RWPE1 (cell line): ENCODE data around the gene TMPRSS9.

Experiments used
- CTCF ChIA-PET: fragments of 350-600 bp; sonication (Branson Sonifier 250); formaldehyde crosslinking; extraction: SDS; loops from one replicate; lab custom pipeline; 2021; lab: Yijun Ruan, JAX
- POLR2A ChIA-PET: fragments of 400-600 bp; formaldehyde crosslinking; extraction: SDS; loops from one replicate; lab custom pipeline; 2020; ENCODE audit warnings: antibody characterized with exemption; ENCODE audit not compliant: low non-redundant PET; lab: Yijun Ruan, JAX
- DNase-seq: peaks from one replicate; pipeline ENCODE4 v3.0.0; 2012; ENCODE audit warnings: low spot score
- H3K27ac ChIP-seq: fragments of 450-650 bp; 2 replicates; pipeline ENCODE4 v1.5.1; 2017
- CTCF ChIP-seq: fragments of 450-650 bp; conservative IDR thresholded peaks from 2 replicates; pipeline ENCODE4 v1.5.1; 2017; ENCODE audit warnings: low read depth, mild to moderate bottlenecking

The TMPRSS9 gene

GRCh38 chr19:2436384-2436783 lies 76.3 kb downstream of the TMPRSS9 start:
- no peak for DNase-seq
- no peak overlapping the region for H3K27ac ChIP-seq
- ChIA-PET POLR2A (no interaction called here), CTCF (interaction anchor here (0.7 to 1.0 kb wide), 2 partner anchors 45 to 174 kb away, joined by 3 read pairs; no protein-coding TSS in a partner anchor)
- TF ChIP-seq CTCF = no peak

DNA sequence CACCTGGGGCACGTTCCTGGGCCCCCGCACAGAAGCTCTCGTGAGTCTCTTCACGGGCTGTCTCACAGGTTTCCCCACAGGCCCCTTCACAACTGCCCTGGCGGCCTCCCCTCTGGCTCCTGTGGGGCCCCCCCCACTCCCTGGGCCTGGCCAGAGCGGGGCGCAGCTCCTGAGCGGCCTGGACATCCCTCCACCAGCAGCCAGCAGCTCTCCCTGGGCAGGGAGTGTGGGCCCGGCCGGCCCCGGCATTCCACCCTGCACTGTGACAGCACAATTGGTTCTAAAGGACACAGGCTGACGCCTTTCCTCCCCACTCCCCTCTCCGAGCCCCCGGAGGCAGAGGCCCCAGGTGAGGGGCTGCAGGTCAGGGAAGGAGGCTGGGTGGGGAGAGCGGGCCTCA lies 76.9 kb downstream of the TMPRSS9 start:
- TF ChIP-seq CTCF = no peak
- DNase-seq = no peak
- ChIA-PET POLR2A (no interaction called here), CTCF (interaction anchor here (1.0 kb wide), 1 partner anchor 45 kb away, joined by 3 read pairs; no protein-coding TSS in a partner anchor)
- H3K27ac ChIP-seq = 0 out of 2 replicates have a peak overlapping the region, but pooled peaks have one; percentile 13

- CTCF ChIA-PET = interaction anchor here (0.9 kb wide), 1 partner anchor 21 kb away, joined by 6 read pairs; no protein-coding TSS in a partner anchor
- POLR2A ChIA-PET = no interaction called here
- no peak for DNase-seq
- no peak for TF ChIP-seq CTCF
- 0 out of 2 replicates have a peak overlapping the region, but pooled peaks have one; percentile 13 for H3K27ac ChIP-seq
These were observed 78.1 kb downstream of the TMPRSS9 start for GRCh38 chr19:2438178-2438577.

GRCh38 chr19:2440515-2440914 lies 80.5 kb downstream of the TMPRSS9 start:
- CTCF ChIA-PET = no interaction called here
- TF ChIP-seq CTCF = no peak
- no peak for DNase-seq
- POLR2A ChIA-PET = no interaction called here
- no peak overlapping the region for H3K27ac ChIP-seq

GRCh38 chr19:2441096-2441752 lies 81.2 kb downstream of the TMPRSS9 start:
- no peak for DNase-seq
- CTCF ChIA-PET = no interaction called here
- POLR2A ChIA-PET = interaction anchor here (0.5 kb wide), 1 partner anchor 1448 kb away, joined by 3 read pairs; no protein-coding TSS in a partner anchor
- no peak overlapping the region for H3K27ac ChIP-seq
- TF ChIP-seq CTCF = no peak

DNA sequence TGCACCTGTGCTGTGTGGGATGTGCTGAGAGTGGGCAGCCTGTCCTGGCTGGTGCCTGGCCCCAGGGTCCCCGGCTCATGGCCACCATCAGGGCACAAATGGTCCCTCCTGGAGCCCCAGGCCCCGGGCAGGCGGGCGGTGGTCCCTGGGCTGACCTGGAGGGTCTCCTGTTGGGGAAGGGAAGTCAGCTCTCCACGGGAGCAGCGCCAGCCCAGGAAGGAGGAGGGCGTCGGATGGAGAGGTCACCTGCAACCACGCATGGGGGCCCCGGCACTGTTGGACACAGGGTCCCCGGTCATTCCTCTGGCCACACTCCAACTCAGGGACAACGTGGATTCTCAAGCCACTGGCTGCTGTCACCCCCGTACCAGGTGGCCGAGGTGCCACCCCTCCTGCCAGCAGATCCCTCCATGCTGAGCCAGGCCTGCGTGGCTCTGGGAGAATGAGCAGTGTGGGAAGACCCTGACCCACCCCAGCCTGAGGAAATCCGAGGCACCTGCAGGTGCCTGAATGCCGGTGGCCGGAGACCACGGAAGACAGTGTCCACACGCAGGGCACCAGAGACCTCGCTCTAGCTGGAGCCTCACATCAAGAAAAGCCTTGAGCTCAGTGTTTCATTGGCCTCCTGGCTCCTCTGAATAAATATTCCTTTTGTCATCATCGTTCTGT lies 83.2 kb downstream of the TMPRSS9 start:
- CTCF ChIA-PET = no interaction called here
- peak overlapping the region; percentile 3; the same call in 1 of the 2 replicates for H3K27ac ChIP-seq
- no peak for DNase-seq
- TF ChIP-seq CTCF = no peak
- POLR2A ChIA-PET = no interaction called here
